ENCODE measurements around the gene COL28A1.

The COL28A1 gene

GRCh38 chr7:7435978-7436377, 99.7 kb downstream of the COL28A1 start:
- TF ChIP-seq GATA2 (IDR thresholded peaks at IDR 0.05; ENCODE audit: low read depth, low read length): no peak
- no peak for TF ChIP-seq GATA3 (IDR thresholded peaks at IDR 0.05; ENCODE audit: low read depth, low read length)

- TF ChIP-seq GATA2 (IDR thresholded peaks at IDR 0.05; ENCODE audit: low read depth, low read length) (no peak), GATA3 (IDR thresholded peaks at IDR 0.05; ENCODE audit: low read depth, low read length) (no peak)
Observed at GRCh38 chr7:7434329-7434728, 101.3 kb downstream of the COL28A1 start.

- TF ChIP-seq GATA3 (IDR thresholded peaks at IDR 0.05; ENCODE audit: low read depth, low read length): no peak
- no peak for TF ChIP-seq GATA2 (IDR thresholded peaks at IDR 0.05; ENCODE audit: low read depth, low read length)
Observed at GRCh38 chr7:7433811-7434210, 101.9 kb downstream of the COL28A1 start.

- no peak for TF ChIP-seq GATA3 (IDR thresholded peaks at IDR 0.05; ENCODE audit: low read depth, low read length)
- TF ChIP-seq GATA2 (IDR thresholded peaks at IDR 0.05; ENCODE audit: low read depth, low read length): no peak
Observed at GRCh38 chr7:7432979-7433378, 102.7 kb downstream of the COL28A1 start.

- no peak for TF ChIP-seq GATA2 (IDR thresholded peaks at IDR 0.05; ENCODE audit: low read depth, low read length)
- TF ChIP-seq GATA3 (IDR thresholded peaks at IDR 0.05; ENCODE audit: low read depth, low read length): no peak
Observed at GRCh38 chr7:7428806-7429205, 106.9 kb downstream of the COL28A1 start.

- TF ChIP-seq GATA2 (IDR thresholded peaks at IDR 0.05; ENCODE audit: low read depth, low read length) (no peak), GATA3 (IDR thresholded peaks at IDR 0.05; ENCODE audit: low read depth, low read length) (no peak)
Observed at GRCh38 chr7:7427363-7427762, 108.3 kb downstream of the COL28A1 start.

GRCh38 chr7:7426676-7427075, 109.0 kb downstream of the COL28A1 start:
- TF ChIP-seq GATA3 (IDR thresholded peaks at IDR 0.05; ENCODE audit: low read depth, low read length): no peak
- TF ChIP-seq GATA2 (IDR thresholded peaks at IDR 0.05; ENCODE audit: low read depth, low read length): no peak

GRCh38 chr7:7425321-7425720, 110.4 kb downstream of the COL28A1 start:
- no peak for TF ChIP-seq GATA2 (IDR thresholded peaks at IDR 0.05; ENCODE audit: low read depth, low read length)

GRCh38 chr7:7424151-7424873, 111.4 kb downstream of the COL28A1 start:
- TF ChIP-seq GATA3 (IDR thresholded peaks at IDR 0.05; ENCODE audit: low read depth, low read length) (no peak), GATA2 (IDR thresholded peaks at IDR 0.05; ENCODE audit: low read depth, low read length) (no peak)

- TF ChIP-seq GATA2 (IDR thresholded peaks at IDR 0.05; ENCODE audit: low read depth, low read length): no peak
- TF ChIP-seq GATA3 (IDR thresholded peaks at IDR 0.05; ENCODE audit: low read depth, low read length): no peak
Observed at GRCh38 chr7:7422641-7423040, 113.0 kb downstream of the COL28A1 start.

GRCh38 chr7:7421826-7422225, 113.8 kb downstream of the COL28A1 start:
- no peak for TF ChIP-seq GATA2 (IDR thresholded peaks at IDR 0.05; ENCODE audit: low read depth, low read length)
- TF ChIP-seq GATA3 (IDR thresholded peaks at IDR 0.05; ENCODE audit: low read depth, low read length): no peak

- no peak for TF ChIP-seq GATA3 (IDR thresholded peaks at IDR 0.05; ENCODE audit: low read depth, low read length)
- TF ChIP-seq GATA2 (IDR thresholded peaks at IDR 0.05; ENCODE audit: low read depth, low read length): no peak
Observed at GRCh38 chr7:7418997-7419396, 116.7 kb downstream of the COL28A1 start.

- TF ChIP-seq GATA2 (IDR thresholded peaks at IDR 0.05; ENCODE audit: low read depth, low read length): no peak
- no peak for TF ChIP-seq GATA3 (IDR thresholded peaks at IDR 0.05; ENCODE audit: low read depth, low read length)
Observed at GRCh38 chr7:7417851-7418250, 117.8 kb downstream of the COL28A1 start.

GRCh38 chr7:7417414-7417813, 118.3 kb downstream of the COL28A1 start:
- TF ChIP-seq GATA2 (IDR thresholded peaks at IDR 0.05; ENCODE audit: low read depth, low read length): no peak
- no peak for TF ChIP-seq GATA3 (IDR thresholded peaks at IDR 0.05; ENCODE audit: low read depth, low read length)

- TF ChIP-seq GATA2 (IDR thresholded peaks at IDR 0.05; ENCODE audit: low read depth, low read length): no peak
- TF ChIP-seq GATA3 (IDR thresholded peaks at IDR 0.05; ENCODE audit: low read depth, low read length): no peak
Observed at GRCh38 chr7:7416031-7416858, 119.4 kb downstream of the COL28A1 start.
